HG03039 (cell line): ENCODE measurements around the gene MPZ.
"Not testable (repeated sequence)": the region's sequence is repeated elsewhere in the genome, so short reads cannot be mapped to it uniquely, and the experiment has no call there.

Source experiments
- ATAC-seq: cut with Tn5 transposase; IDR thresholded peaks from one replicate; pipeline ENCODE4 v1.9.1; 2021; ENCODE audit warnings: mild to moderate bottlenecking, moderate library complexity; ENCODE audit not compliant: unreplicated experiment

The MPZ gene

GRCh38 chr1:161309868-161310267, at the start of gene MPZ:
Gene MPZ (minus strand): TSS chr1:161309968. CDS start chr1:161309905, 63 bp downstream.
- ATAC-seq, result no peak

GRCh38 chr1:161359291-161359690, 49.5 kb upstream of the MPZ start:
- no peak for ATAC-seq

GRCh38 chr1:161357073-161357472, 47.3 kb upstream of the MPZ start:
- no peak for ATAC-seq

- ATAC-seq, result no peak
These were observed 41.7 kb upstream of the MPZ start for GRCh38 chr1:161351482-161351881.

- no peak for ATAC-seq
These were observed 40.9 kb upstream of the MPZ start for GRCh38 chr1:161350671-161351070.

GRCh38 chr1:161342821-161343220, 33.1 kb upstream of the MPZ start:
- ATAC-seq, result no peak

- no peak for ATAC-seq
These were observed 32.4 kb upstream of the MPZ start for GRCh38 chr1:161342177-161342576.

GRCh38 chr1:161335796-161336195, 26.0 kb upstream of the MPZ start:
- no peak for ATAC-seq

GRCh38 chr1:161333166-161333565, 23.4 kb upstream of the MPZ start:
- ATAC-seq, result no peak

GRCh38 chr1:161330346-161330745, 20.6 kb upstream of the MPZ start:
- no peak for ATAC-seq

GRCh38 chr1:161324020-161324419, 14.3 kb upstream of the MPZ start:
- no peak for ATAC-seq

GRCh38 chr1:161315841-161316674, 6.3 kb upstream of the MPZ start:
- not testable (repeated sequence) for ATAC-seq

- peak; percentile 94 for ATAC-seq
These were observed 4.6 kb upstream of the MPZ start, which contains the start of gene SDHC for GRCh38 chr1:161314201-161314981. Gene SDHC (plus strand): TSS chr1:161314381. CDS start chr1:161314406, 25 bp downstream.

- no peak for ATAC-seq
These were observed 3.9 kb upstream of the MPZ start for GRCh38 chr1:161313554-161314200.

- no peak for ATAC-seq
These were observed 1.9 kb upstream of the MPZ start for GRCh38 chr1:161311595-161312181.

- no peak for ATAC-seq
These were observed 1.7 kb downstream of the MPZ start for GRCh38 chr1:161307892-161308638.

GRCh38 chr1:161307230-161307768, 2.5 kb downstream of the MPZ start:
- ATAC-seq, result no peak

GRCh38 chr1:161305867-161306519, 3.8 kb downstream of the MPZ start:
- ATAC-seq, result peak; percentile 63
